GM18517 (cell line): ENCODE results near the gene CAMK1G.

ENCODE experiments used
- ATAC-seq: cut with Tn5 transposase; IDR thresholded peaks from one replicate; pipeline ENCODE4 v1.9.1; 2021; ENCODE audit warnings: mild to moderate bottlenecking, moderate library complexity; ENCODE audit not compliant: unreplicated experiment

CAMK1G gene

DNA sequence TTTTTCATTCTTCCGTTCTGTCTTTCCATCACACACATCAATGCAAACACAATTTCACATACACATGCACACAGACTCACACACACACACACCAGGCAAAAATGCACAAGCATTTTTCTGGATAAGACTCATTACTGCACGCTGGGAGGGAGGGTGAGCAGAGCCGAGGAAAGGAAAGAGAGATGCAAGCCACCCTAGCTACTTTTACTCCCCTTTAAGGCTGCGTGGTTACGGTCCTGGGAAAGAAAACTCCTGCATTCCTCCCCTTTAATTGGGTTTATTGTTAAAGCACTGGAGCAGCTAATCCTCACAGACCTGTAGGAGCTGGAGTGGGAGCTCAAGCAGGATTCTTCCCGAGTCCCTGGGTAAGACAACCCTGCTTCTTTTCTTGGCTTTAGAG lies at the start of gene CAMK1G:
CAMK1G (plus strand) TSS at position 307 of the 400 bp plus-strand sequence. CDS start 11,270 bp downstream, outside the sequence.
- ATAC-seq: no peak

DNA sequence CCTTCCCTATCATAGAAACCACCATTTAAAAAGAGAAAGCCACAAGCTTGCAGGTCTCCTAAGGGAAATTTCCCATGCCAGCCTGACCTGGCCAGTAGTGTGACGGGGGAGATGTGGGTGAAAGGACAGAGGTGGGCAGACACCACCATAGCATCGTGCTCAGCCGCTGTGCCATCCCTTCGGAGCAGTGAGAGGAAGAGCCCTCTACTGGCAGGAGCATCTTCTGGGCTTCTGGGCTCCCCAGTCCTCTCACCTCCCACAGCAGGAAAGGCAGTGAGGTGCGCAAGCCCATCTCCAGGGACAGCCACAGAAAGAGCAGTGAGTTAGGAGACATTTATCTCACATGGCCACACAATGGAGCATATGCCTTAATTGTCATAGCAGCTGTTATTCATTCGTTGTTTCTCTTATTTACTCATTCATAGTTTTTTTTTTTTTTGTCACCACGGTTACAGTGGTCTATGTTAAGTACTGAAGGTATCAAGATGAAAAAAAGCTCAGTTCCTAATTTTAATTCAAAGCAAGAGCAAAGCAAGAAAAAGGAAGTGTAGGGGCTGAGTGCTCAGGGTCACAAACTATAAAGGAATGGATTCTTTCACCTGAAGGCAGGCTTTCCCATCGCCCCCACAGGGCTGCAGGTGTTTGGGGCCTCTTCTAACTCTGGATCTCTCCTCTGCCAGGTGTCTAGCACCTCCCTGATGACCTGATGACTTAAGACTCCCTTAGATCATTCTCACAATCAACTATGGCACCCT lies 48.8 kb upstream of the CAMK1G start:
- no peak for ATAC-seq

DNA sequence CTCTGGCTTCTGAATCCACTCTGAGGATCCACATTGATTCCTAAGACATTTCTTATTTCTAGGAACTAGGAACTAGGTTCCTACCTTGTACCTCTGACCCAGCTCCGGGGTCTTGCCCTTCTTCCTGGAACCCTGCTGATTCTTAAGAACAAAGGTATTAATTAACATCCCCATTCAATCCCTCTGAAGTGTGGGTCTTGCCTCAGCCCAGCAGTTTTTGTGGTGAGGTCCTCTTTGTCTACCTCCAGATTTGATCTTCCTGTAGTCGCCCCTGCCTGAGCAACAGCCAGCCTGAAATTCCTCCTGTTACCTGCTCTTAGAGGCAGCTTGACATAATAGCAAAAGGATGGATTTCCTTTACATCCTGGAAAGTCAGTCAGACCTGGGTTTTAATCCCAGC lies 46.7 kb upstream of the CAMK1G start:
- ATAC-seq: no peak

DNA sequence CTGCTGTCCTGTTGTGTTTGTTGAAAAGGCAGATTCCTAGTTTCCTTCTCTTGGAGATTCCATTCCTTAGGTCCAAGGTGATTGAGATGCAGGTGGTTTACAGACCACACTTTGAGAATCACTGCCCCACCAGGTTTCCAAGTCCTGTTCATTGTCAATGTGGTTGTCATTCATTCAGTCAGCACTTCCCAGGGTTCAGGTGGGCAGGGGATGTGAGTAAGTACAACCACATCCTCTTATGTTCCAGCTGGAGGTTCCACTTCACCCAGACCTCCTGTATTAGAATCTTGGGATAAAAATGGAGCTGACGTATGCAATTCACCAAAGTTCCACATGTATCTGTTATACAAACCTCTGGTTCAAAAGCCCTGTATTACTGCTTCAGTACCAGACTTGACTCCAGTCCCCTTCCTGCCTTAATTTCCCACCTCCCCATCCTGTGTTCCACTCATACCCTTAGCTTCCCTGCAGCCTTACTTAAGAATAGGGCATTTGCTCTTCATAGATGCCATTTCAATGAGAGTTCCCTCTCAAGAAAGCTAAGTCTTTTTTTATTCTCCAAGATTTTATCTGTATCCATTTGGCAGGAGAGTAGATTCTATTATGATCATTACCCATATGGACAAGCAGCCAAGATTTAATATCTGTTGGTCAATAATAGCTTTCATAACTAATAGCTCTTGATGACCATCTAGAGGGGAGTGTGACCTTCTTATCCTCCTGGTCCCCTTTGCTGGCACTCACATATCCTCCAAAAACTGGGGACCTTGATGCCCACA lies 46.0 kb upstream of the CAMK1G start:
- ATAC-seq: no peak

DNA sequence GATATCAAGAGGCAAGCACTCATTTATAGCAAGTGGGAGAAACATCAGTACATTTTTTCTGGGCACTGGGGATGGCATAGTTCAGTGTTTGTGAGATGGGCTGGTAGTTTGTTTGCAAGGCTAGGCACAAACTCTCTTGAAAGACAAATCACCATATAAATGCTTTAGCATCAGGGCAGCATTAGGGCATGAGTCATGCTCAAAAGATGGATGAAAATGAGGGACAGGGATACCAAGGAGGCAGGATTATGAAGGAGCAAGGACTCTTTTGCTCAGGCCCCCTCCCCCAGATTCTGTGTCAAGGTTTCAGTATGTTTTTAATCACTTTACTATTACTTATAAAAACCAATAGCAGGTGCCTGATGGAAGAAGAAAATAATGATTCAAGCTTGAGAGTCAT lies 43.9 kb upstream of the CAMK1G start:
- ATAC-seq: no peak

DNA sequence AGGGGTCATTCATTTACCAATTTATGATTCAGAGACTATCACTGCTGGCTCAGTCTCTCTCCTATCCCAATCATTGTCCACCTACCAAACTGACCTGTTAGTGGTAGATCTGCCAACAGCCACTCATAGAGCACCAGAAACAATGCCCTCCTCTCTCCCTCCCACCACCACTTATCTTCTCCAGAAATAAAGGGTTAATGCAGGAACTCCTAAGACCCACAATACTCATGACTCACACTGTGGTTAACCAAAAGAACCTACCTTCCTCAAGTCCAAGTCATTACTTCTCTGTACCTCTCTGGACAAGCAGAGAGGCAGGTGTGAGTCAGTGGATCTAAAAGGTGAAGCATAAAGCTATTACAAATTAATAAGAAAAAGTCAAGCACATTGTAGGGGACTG lies 40.9 kb upstream of the CAMK1G start:
- ATAC-seq: no peak

DNA sequence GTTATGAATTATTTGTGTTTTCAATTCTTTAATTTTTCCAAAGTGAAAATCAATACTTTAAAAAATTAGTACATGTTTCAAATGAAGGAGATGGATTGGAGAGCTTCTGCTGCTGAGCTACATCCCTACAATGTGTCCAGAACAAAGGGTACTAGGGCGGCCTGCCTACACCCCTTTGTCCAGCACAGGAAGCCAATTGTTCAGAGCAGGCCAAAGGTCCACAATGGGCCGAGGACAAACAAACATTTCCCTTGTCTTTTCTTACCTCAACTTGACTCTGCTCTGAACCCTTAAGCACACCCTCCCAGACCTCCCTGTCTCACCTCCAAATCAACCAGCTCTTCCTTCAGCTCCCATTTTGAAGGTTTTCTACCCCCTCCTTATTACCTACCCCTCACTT lies 39.4 kb upstream of the CAMK1G start:
- no peak for ATAC-seq

DNA sequence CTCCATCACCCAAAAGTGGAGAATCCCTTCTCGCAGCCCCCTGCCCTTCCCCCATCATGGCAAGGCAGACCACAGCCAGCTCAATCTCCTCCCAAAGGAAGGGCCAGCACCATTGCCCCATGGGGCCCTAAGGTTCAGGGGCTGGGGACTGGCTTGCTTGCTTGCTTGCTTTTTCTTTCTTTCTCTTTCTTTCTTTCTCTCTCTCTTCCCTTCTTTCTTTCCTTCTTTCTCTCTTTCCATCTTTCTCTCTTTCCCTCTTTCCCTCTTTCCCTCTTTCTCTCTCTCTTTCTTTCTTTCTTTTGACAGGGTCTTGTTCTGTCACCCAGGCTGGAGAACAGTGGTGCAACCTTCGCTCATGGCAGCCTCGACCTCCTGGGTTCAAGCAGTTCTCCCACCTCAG lies 38.1 kb upstream of the CAMK1G start:
- no peak for ATAC-seq

DNA sequence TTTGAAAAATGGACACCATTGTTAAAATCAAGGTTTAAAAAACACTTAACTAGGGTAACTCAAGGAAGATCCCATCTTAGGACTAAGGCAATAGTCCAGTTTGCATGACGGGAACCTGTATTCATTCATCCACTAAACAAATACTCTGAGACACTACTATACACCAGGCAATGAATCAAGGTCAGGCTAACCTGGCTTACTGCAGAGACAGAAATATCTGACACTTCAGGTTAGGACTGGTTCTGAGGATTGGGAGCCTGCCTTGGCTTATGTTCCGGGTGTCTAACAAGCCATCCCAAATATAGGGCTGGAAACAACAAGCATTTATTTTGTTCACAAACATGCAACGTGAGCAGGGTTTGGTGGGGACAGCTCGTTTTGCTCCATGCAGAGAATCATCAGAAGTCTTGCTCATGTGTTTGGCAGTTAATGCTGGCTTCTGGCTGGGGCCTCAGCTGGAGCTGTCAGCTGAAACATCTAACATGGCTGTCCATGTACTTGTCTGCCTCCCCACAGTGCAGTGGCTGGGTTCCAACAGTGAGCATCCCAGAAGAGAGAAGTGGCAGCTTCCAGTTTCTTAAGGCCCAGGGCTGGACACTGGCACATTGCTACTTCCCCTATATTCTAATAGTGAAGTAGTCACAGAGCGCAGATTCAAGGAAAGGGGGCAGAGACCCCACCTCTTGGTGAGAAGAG lies 37.0 kb upstream of the CAMK1G start:
- no peak for ATAC-seq

DNA sequence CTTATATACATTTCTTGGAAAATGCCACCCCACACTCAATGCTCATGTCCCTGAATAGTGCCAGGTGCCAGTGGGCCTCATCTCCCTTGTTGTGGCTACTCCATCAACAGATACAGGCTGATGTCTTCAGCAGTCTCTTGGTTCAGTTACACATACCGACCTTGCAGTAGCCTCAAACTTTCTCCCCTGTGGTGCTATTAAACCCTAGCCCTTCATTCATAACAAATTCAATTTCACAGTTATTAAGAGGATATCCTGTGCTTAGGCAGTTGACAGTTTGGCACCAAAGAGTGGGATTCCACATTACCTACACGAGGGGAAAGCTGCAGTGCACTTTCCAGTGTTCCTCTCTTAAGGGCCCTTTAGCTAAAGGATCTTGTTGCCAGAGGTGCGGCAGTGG lies 35.9 kb upstream of the CAMK1G start:
- no peak for ATAC-seq

DNA sequence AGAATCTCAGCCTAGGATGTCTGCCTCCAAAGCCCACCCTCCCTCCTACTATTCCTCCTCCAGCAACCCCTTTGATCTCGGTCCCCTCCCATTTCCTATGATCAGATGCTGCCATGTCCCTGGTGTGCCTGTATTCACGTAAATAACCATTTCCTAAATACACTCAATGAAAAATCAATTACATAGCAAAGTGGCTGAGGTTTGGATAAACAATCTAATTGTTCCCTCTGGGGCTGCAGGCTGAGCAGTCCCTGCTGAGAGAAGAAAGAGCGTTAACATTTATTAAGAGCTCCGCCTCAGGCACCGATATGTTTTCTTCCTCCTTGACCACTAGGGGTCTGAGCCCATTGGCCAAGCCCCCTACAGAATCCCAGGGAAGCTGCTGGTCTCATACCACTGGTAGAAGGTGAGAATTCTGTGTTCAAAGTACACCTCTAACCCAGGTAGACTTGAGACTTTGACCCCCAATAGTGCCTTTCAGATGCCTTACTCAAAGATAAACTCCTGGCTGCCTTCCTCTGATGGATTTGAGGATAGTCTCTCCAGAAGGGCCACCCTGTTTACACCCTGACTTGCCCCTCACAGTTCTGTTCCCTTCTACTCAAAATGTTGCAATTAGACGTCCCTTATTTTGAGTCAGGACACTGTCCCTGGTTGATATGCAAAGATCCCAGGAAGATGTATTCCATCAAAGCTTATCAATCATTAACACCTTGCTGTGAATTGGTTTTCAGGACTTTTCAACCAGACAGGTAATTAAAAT lies 33.9 kb upstream of the CAMK1G start:
- no peak for ATAC-seq

DNA sequence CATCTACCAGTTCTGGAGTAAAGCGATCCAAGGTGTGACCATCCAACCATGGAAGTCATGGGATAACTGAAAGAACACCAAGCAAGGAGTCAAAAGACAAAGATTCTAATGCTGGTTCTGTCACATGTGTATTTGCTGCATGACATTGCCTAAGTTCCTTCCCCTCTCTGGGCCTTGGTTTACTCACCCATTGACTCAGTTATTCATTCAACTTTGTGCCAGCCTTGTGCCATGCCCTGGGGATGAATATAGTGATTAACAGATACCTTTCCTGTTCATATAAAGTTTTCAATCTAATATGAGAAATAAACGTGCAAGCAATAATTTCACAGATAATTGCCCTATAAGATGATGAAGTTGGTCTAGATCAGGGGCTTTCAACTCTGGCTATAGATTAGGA lies 33.0 kb upstream of the CAMK1G start:
- no peak for ATAC-seq

DNA sequence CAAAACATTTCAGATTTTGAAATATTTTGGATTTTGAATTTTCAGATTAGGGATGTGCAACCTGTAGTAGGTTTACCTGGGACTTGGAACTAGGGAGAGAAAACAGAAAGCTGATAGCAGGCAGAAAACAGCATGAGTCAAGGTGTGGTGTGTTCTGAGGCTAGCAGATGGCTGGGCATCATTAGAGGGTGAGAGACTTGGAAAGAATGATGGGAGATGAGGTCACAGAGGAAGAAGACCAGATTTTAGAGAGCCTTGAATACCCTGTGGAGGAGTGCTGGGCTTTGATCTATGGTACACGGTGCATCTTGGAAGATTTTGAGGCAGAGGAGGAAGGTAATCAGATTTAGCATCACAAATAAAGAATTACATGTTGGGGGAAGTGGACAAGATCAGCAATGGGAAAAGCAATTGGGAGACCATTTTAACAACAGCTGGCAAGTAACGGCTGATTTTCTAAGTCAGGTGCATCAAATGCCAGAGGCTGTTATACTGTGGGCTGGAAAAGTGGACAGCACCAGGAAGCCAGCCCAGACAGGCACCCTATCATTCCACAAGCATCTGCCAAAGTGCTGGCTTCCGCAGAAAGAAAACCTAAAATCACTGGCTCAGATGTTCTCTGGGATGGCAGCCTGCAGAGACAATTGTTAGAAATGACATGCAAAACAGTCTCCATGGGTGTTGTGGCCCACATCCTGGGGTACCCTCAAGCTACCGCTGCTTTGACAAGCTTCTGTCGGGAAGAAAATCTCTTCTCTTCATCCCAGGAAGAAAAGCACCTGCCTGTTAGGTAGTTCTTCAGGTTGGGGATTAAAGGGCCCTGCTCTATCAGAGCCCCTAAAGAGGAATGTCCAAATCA lies 30.9 kb upstream of the CAMK1G start:
- no peak for ATAC-seq

DNA sequence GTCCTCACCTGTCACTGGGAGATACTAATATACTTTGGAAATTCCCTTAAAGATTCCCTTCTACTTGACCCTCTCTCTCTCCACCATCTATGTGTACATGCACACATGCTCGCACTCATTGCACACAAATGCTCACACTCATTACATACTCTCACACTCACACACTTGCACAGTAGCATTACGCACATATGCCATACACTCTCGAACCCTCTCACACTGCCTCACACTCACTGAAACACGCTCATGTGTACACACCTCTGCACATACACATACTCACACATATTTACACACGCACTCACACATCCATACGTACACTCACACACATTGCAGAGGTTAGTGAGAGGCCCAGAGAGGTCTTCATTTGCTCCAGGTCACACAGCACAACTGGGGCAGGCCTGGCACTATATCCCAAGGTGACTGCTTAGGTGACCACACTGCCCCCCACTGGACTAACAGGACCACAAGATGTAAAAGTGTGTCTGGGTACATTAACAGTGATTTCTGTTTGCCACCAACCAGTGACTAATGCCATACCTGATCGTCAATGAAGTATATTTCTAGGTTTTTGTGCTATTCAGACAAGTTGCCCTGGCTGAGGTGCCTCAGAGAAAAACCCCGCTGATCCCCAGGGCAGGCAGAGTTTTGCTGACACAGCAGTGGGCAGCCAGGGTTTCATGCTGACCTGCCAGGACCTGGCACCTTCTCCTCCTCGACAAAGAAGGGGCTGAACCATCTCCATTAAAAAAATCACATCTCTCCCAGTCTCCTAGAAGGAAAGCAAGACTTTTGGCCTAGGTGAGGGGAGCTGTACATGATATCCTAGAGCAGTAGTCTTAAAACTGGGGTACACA lies 28.5 kb upstream of the CAMK1G start:
- no peak for ATAC-seq

DNA sequence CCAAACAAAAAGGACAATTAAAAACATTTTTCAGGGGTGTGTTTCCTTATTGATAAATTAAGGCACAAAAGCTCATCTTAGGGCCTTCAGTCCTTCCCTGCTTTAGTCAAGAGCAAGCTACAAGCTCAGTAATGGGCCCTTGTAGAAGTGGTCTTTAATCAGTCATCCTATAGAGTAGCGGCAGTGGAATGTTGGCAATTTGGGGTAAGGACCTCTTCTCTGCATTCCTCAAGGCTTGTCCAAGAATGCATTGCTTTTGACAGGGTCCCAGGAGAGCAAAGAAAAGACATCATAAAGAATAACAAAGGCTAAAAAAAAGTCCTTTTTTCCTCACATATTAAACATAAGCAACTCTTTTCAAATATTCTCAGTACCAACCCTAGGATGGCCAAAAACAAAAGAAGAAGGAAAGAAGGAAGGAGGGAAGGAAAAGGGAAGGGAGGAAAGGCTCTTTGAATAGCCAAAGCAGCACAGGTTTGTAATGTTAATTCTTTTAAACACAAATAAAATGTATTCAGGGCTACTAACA lies 27.3 kb upstream of the CAMK1G start:
- no peak for ATAC-seq

DNA sequence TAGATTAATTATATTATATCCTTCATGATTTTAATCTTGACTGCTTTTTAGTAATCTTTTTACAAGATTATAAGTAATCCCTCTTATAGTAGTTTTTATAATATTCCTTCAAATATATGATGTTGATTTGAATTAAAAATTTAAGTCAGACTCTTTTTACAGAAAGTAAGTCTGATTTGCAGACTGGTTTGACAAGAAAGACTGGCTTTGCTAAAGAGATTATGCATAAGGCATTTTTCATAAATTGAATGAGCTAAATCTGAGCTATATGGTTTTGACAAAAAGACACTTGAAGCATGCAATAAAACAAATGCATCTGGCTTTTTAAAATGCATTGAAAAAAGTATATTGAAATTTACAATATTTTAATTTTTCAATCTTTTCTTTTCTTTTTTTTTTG lies 26.3 kb upstream of the CAMK1G start:
- no peak for ATAC-seq

DNA sequence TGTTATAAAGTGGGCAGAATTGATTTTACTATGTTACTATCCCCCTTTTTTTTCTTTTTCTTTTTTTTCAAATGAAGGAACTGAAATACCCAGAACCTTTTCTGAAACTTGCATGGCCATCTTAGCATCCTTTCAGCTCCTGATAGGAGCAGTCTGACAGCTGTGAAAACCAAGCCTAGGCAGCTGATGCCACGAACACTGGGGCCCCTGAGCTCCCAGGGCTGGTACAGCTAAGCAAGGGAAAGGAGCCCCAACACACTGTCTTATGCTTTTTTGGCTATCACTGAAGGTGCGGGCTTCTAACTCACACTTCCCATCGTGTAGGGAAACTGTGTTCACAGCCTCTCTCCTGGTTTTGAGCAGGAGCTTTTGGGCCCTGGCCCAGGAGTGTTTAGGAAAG lies 23.0 kb upstream of the CAMK1G start:
- no peak for ATAC-seq

DNA sequence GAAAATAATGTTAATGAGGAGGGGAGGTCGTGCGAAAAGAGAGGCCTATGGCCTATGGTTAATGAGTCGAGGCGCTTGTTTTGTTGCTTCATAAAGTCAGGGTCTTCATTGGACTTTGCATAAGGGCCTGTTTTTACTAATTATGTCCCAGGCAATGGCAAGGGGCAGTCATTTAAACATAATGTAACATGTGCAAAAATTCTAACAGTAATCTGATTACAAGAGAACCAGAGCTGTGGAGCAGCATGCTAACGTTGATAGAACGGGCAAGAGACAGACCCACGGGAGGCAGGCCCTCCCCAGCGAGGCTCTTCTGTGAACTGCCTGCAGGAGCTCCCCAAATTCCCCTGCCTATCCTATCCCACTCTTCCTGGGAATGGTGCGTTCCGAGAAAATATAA lies 22.6 kb upstream of the CAMK1G start:
- ATAC-seq: no peak

DNA sequence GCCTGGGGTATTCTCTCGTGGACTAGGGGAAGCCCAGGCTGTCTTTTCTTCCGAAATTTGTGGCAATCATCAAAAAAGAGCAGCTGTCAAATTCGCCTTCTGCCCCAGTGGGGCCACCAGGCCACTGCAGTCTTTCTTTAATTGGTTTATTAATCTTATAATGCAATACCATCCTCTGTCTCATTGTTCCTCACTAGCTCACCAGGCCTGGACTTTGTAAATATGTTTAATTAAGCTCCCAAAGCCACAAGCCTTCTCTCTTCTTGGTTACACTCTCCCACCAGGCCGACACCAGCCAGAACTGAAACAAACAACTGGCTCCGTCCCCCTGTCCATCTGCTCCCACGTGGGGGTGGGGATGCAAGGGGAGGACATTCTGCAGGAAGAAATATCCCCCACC lies 22.0 kb upstream of the CAMK1G start:
- ATAC-seq: no peak
